Measurements from ENCODE around the gene TTYH3. TPM values are rescaled to one million over a fixed set of nuclear protein-coding genes. Genes with fewer than 3 reads are reported as not detected.

The TTYH3 gene
- total RNA-seq, 1 experiment from 2014 or later = 178 TPM

DNA sequence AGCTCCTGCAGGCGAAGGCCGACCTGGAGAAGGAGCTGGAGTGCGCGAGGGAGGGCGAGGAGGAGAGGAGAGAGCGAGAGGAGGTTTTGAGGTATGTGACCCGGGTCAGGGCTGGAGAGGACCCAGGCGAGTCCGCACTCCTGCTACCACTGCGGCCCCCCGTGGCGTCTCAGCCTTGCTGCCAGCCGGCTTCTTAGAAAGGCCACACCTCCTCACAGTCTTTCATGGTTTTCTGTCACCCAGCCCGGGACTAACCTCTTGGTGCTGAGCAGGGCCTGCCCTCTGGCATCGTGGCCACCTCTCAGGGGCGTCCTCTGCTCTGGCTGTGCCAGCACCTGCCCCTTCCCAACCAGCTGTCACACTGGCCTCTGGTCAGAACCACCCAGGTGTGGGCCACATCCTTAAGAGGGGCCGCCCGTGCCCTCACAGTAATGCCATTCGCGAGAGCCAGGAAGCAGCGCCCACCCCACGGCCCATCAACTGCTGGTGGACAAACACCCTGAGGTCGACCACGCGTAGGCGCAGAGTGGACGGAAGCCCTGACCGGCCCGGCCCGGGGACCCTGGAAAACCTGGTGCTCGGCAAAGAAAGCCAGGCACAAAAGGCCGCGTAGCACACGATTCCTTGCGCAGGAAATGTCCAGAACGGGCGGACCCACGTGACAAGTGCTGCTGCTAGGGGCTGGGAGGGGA, 38.6 kb upstream of the TTYH3 start (continued):
- TF ChIP-seq, protein P1, sequence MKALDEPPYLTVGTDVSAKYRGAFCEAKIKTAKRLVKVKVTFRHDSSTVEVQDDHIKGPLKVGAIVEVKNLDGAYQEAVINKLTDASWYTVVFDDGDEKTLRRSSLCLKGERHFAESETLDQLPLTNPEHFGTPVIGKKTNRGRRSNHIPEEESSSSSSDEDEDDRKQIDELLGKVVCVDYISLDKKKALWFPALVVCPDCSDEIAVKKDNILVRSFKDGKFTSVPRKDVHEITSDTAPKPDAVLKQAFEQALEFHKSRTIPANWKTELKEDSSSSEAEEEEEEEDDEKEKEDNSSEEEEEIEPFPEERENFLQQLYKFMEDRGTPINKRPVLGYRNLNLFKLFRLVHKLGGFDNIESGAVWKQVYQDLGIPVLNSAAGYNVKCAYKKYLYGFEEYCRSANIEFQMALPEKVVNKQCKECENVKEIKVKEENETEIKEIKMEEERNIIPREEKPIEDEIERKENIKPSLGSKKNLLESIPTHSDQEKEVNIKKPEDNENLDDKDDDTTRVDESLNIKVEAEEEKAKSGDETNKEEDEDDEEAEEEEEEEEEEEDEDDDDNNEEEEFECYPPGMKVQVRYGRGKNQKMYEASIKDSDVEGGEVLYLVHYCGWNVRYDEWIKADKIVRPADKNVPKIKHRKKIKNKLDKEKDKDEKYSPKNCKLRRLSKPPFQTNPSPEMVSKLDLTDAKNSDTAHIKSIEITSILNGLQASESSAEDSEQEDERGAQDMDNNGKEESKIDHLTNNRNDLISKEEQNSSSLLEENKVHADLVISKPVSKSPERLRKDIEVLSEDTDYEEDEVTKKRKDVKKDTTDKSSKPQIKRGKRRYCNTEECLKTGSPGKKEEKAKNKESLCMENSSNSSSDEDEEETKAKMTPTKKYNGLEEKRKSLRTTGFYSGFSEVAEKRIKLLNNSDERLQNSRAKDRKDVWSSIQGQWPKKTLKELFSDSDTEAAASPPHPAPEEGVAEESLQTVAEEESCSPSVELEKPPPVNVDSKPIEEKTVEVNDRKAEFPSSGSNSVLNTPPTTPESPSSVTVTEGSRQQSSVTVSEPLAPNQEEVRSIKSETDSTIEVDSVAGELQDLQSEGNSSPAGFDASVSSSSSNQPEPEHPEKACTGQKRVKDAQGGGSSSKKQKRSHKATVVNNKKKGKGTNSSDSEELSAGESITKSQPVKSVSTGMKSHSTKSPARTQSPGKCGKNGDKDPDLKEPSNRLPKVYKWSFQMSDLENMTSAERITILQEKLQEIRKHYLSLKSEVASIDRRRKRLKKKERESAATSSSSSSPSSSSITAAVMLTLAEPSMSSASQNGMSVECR (CRISPR knock-in tag; IDR thresholded peaks at IDR 0.05; ENCODE audit: borderline replicate concordance) = no peak
- TF ChIP-seq, protein P2, sequence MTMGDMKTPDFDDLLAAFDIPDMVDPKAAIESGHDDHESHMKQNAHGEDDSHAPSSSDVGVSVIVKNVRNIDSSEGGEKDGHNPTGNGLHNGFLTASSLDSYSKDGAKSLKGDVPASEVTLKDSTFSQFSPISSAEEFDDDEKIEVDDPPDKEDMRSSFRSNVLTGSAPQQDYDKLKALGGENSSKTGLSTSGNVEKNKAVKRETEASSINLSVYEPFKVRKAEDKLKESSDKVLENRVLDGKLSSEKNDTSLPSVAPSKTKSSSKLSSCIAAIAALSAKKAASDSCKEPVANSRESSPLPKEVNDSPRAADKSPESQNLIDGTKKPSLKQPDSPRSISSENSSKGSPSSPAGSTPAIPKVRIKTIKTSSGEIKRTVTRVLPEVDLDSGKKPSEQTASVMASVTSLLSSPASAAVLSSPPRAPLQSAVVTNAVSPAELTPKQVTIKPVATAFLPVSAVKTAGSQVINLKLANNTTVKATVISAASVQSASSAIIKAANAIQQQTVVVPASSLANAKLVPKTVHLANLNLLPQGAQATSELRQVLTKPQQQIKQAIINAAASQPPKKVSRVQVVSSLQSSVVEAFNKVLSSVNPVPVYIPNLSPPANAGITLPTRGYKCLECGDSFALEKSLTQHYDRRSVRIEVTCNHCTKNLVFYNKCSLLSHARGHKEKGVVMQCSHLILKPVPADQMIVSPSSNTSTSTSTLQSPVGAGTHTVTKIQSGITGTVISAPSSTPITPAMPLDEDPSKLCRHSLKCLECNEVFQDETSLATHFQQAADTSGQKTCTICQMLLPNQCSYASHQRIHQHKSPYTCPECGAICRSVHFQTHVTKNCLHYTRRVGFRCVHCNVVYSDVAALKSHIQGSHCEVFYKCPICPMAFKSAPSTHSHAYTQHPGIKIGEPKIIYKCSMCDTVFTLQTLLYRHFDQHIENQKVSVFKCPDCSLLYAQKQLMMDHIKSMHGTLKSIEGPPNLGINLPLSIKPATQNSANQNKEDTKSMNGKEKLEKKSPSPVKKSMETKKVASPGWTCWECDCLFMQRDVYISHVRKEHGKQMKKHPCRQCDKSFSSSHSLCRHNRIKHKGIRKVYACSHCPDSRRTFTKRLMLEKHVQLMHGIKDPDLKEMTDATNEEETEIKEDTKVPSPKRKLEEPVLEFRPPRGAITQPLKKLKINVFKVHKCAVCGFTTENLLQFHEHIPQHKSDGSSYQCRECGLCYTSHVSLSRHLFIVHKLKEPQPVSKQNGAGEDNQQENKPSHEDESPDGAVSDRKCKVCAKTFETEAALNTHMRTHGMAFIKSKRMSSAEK (CRISPR knock-in tag; IDR thresholded peaks at IDR 0.05; ENCODE audit: borderline replicate concordance) = no peak
- TF ChIP-seq IRF2 (CRISPR knock-in tag; IDR thresholded peaks at IDR 0.05; ENCODE audit: borderline replicate concordance, low read depth) (no peak), NFE2L1 (CRISPR knock-in tag; IDR thresholded peaks at IDR 0.05) (no peak)

DNA sequence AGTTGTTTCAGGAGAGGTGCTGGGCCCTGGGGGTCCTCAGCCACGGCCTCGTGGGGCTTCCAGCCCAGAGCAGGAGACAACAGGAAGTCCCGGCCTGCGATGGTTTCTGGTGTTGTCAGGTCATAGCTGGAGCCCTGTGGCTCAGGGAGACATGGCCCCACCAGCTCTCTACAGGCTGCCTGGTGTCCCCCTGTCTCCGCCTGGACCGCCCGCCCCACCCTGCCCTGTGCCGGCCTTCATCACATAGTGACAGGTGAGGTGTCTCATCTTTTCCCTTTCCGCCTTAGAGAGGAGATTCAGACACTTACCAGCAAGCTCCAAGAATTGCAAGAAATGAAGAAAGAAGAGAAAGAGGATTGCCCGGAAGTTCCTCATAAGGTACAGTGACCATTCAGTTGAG, 37.2 kb upstream of the TTYH3 start:
- Mint-ChIP-seq H3K9me3 (no peaks in the 10 kb centered on the region), H3K4me3 (no peak overlapping the region), H3K36me3 (no peaks in the 10 kb centered on the region), H3K4me1 (no peaks in the 10 kb centered on the region), H3K27ac (no peak overlapping the region; the same call in 1 of the 2 replicates), H3K27me3 (ENCODE audit: low read depth) (no peaks in the 10 kb centered on the region)
- no peak for ATAC-seq
- DNase-seq (ENCODE audit: low spot score) = no peak
- ChIA-PET CTCF (interaction anchor here (1.3 to 1.9 kb wide), 3 partner anchors 10 to 126 kb away, joined by 3 to 6 read pairs (median 4); no protein-coding TSS in a partner anchor), POLR2A (no interaction called here)
- TF ChIP-seq, protein P3, sequence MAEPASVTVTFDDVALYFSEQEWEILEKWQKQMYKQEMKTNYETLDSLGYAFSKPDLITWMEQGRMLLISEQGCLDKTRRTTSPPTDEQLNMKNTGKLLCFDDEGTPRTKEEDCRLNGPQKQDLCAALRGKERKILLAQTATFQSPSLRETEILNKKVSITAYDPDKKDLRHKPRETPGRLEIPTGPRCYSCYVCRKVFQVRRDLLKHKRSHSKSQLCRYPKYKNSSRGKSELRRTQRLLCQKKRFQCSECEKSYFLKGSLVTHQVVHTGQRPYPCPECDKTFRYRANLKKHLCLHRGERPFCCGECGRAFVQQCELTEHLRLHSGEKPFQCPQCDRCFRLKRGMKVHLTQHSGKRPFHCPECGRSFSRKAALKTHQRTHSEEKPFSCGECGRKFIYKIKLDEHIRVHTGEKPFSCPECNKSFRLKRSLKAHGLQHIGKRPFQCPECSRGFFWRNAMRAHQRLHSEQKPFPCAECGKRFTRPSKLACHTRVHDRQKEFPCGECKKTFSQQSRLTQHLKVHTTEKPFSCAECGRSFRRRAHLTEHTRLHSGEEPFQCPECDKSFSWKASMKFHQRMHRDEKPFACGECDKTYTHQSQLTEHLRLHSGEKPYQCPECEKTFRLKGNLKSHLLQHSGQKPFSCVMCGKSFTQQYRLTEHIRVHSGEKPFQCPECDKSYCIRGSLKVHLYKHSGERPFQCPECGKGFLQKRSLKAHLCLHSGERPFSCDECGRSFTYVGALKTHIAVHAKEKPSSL (CRISPR knock-in tag; conservative IDR thresholded peaks at IDR 0.05) = no peak
- no peak for TF ChIP-seq CREB1 (CRISPR knock-in tag; IDR thresholded peaks at IDR 0.05)
- TF ChIP-seq, protein P4, sequence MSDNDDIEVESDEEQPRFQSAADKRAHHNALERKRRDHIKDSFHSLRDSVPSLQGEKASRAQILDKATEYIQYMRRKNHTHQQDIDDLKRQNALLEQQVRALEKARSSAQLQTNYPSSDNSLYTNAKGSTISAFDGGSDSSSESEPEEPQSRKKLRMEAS (CRISPR knock-in tag; IDR thresholded peaks at IDR 0.05) = no peak
- TF ChIP-seq RORB (CRISPR knock-in tag; IDR thresholded peaks at IDR 0.05) = no peak
- TF ChIP-seq ATF1 (CRISPR knock-in tag; IDR thresholded peaks at IDR 0.05) = no peak
- no peak for TF ChIP-seq JAZF1 (CRISPR knock-in tag; IDR thresholded peaks at IDR 0.05)

DNA sequence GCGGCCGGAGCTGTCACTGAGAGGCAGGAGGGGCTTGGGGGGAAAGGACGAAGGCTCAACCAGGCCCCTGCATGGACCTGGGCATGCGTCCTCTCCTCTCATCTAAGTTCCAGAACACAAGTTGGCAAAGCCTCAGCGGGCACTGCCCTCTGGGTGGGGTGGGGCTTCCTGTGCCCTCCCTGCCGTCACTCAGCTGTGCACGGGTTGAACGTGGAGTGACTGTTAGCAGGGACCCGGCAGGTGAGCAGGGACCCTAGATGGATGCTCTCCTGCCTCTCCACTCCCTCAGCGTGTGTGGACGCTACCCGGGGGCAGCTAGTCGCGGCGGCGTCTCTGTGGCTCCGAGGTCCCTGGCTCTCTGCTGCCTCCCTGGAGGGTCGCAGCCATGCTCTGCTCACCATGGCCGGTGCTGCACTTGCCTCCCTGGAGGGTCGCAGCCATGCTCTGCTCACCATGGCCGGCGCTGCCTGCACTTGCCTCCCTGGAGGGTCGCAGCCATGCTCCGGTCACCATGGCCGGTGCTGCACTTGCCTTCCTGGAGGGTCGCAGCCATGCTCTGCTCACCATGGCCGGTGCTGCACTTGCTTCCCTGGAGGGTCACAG, 36.4 kb upstream of the TTYH3 start:
- no peak overlapping the region for H3K4me3 Mint-ChIP-seq
- ChIA-PET CTCF (interaction anchor here (1.3 to 3.9 kb wide), 4 partner anchors 10 to 126 kb away, joined by 3 to 14 read pairs (median 5); no protein-coding TSS in a partner anchor), POLR2A (no interaction called here)
- H3K4me1 Mint-ChIP-seq = no peaks in the 10 kb centered on the region
- H3K27me3 Mint-ChIP-seq (ENCODE audit: low read depth) = no peaks in the 10 kb centered on the region
- no peaks in the 10 kb centered on the region for H3K9me3 Mint-ChIP-seq
- DNase-seq (ENCODE audit: low spot score) (no peak), ATAC-seq (no peak)
- TF ChIP-seq, protein P5, sequence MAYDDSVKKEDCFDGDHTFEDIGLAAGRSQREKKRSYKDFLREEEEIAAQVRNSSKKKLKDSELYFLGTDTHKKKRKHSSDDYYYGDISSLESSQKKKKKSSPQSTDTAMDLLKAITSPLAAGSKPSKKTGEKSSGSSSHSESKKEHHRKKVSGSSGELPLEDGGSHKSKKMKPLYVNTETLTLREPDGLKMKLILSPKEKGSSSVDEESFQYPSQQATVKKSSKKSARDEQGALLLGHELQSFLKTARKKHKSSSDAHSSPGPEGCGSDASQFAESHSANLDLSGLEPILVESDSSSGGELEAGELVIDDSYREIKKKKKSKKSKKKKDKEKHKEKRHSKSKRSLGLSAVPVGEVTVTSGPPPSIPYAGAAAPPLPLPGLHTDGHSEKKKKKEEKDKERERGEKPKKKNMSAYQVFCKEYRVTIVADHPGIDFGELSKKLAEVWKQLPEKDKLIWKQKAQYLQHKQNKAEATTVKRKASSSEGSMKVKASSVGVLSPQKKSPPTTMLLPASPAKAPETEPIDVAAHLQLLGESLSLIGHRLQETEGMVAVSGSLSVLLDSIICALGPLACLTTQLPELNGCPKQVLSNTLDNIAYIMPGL (CRISPR knock-in tag; IDR thresholded peaks at IDR 0.05) = no peak
- no peak overlapping the region for H3K27ac Mint-ChIP-seq
- H3K36me3 Mint-ChIP-seq = no peaks in the 10 kb centered on the region
